ENCODE data around the gene GDE1.

DNA sequence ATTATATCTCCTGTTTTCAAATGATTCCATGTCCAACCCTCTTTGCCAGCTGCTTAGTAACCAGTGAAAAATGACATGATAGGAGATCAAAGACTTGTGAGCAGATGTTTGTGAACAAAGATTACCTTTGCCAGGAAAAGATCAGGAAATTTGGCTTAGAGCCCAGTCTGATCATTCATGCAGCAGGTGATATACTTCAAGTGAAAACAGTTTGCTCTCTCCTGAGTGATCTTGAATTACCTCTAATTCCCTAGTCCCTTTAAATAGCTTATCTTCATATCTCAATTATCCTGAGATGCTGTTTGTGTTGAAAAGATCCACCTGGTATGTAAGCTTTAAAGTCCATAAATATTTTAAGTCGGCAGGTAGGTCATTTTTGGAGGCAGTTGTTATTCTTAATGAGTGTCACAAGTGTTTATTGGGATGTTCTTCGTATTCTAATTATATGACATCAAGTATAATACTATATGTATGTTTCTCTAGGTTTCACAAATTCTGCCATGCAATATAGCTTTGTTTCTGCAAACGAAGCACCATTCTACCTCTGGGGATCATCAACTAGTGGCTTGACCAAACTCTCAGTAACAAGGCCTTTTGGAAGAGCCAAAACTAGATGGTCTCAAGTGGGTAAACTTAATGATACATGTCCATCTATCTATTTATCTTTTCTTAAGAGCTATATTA lies 20.4 kb upstream of the GDE1 start:
- TF ChIP-seq, protein P1, sequence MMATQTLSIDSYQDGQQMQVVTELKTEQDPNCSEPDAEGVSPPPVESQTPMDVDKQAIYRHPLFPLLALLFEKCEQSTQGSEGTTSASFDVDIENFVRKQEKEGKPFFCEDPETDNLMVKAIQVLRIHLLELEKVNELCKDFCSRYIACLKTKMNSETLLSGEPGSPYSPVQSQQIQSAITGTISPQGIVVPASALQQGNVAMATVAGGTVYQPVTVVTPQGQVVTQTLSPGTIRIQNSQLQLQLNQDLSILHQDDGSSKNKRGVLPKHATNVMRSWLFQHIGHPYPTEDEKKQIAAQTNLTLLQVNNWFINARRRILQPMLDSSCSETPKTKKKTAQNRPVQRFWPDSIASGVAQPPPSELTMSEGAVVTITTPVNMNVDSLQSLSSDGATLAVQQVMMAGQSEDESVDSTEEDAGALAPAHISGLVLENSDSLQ (IDR thresholded peaks at IDR 0.05), result no peak
- TF ChIP-seq ZNF239 (CRISPR knock-in tag; IDR thresholded peaks at IDR 0.05), result no peak
- TF ChIP-seq, protein P2, sequence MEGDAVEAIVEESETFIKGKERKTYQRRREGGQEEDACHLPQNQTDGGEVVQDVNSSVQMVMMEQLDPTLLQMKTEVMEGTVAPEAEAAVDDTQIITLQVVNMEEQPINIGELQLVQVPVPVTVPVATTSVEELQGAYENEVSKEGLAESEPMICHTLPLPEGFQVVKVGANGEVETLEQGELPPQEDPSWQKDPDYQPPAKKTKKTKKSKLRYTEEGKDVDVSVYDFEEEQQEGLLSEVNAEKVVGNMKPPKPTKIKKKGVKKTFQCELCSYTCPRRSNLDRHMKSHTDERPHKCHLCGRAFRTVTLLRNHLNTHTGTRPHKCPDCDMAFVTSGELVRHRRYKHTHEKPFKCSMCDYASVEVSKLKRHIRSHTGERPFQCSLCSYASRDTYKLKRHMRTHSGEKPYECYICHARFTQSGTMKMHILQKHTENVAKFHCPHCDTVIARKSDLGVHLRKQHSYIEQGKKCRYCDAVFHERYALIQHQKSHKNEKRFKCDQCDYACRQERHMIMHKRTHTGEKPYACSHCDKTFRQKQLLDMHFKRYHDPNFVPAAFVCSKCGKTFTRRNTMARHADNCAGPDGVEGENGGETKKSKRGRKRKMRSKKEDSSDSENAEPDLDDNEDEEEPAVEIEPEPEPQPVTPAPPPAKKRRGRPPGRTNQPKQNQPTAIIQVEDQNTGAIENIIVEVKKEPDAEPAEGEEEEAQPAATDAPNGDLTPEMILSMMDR (IDR thresholded peaks at IDR 0.05 in 2 of 3, conservative IDR thresholded peaks at IDR 0.05 in 1 of 3; ENCODE audit: insufficient read depth in 2 of 3, low read depth in 1 of 3, low read length in 3 of 3), result no peak
- TF ChIP-seq, protein P3, sequence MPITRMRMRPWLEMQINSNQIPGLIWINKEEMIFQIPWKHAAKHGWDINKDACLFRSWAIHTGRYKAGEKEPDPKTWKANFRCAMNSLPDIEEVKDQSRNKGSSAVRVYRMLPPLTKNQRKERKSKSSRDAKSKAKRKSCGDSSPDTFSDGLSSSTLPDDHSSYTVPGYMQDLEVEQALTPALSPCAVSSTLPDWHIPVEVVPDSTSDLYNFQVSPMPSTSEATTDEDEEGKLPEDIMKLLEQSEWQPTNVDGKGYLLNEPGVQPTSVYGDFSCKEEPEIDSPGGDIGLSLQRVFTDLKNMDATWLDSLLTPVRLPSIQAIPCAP (CRISPR knock-in tag; IDR thresholded peaks at IDR 0.05; ENCODE audit: borderline replicate concordance), result no peak
- TF ChIP-seq, protein P4, sequence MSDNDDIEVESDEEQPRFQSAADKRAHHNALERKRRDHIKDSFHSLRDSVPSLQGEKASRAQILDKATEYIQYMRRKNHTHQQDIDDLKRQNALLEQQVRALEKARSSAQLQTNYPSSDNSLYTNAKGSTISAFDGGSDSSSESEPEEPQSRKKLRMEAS (CRISPR knock-in tag; IDR thresholded peaks at IDR 0.05), result no peak
- TF ChIP-seq ZNF274 (IDR thresholded peaks at IDR 0.05; ENCODE audit: borderline replicate concordance, low read depth, low read length), result no peak
- no peak for TF ChIP-seq POLR2A (conservative IDR thresholded peaks at IDR 0.05)
- no peak for TF ChIP-seq HDAC6 (IDR thresholded peaks at IDR 0.05; ENCODE audit: low read depth, low read length)
- TF ChIP-seq TFAM (CRISPR knock-in tag; conservative IDR thresholded peaks at IDR 0.05), result no peak
- TF ChIP-seq, protein P5, sequence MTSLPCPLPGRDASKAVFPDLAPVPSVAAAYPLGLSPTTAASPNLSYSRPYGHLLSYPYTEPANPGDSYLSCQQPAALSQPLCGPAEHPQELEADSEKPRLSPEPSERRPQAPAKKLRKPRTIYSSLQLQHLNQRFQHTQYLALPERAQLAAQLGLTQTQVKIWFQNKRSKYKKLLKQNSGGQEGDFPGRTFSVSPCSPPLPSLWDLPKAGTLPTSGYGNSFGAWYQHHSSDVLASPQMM (CRISPR knock-in tag; IDR thresholded peaks at IDR 0.05), result no peak
